Cardiac ventricle fibroblast (primary cell): ENCODE measurements around the gene KIF25. TPM values are rescaled to one million over a fixed set of nuclear protein-coding genes. Genes with fewer than 3 reads are reported as not detected.

Experiments
- total RNA-seq: library from RNA; depleted of rRNA; stranded (reverse); fragments of >200 nt; gene quantifications from 2 replicates; pipeline ENCODE4 v1.2.3, GENCODE V29; 2015

The KIF25 gene
- not detected in 2 replicates for total RNA-seq

GRCh38 chr6:167997642-167998041, at the start of gene KIF25:
KIF25 (plus strand) TSS chr6:167997671; CDS start chr6:168029586, 31,915 bp downstream.

GRCh38 chr6:168078943-168079405, 81.5 kb downstream of the KIF25 start, which contains the start of gene FRMD1:
FRMD1 (minus strand) TSS chr6:168079212; CDS start chr6:168079094, 118 bp downstream.

Other genes with a start within 250 kb of the KIF25 start
- gene AFDN, start 170.8 kb upstream of the KIF25 start, total RNA-seq, result 16.6 and 18.5 TPM in 2 replicates
- gene FRMD1, start 81.5 kb downstream of the KIF25 start, total RNA-seq, result not detected in 2 replicates